GM23248 (cell line): ENCODE results near the gene FAM83F.

ENCODE experiments used
- EZH2 ChIP-seq: fragments of 200-600 bp; sonication (generic); IDR thresholded peaks from 2 replicates; pipeline ENCODE4 v1.6.1; 2018; ENCODE audit warnings: antibody characterized with exemption, mild to moderate bottlenecking; ENCODE audit not compliant: insufficient read depth, poor library complexity, severe bottlenecking
- EZH2phosphoT487 ChIP-seq: fragments of 200-600 bp; sonication (generic); IDR thresholded peaks from 2 replicates; pipeline ENCODE4 v1.6.1; 2018; ENCODE audit warnings: antibody characterized with exemption, moderate library complexity, mild to moderate bottlenecking, low read depth; ENCODE audit not compliant: insufficient read depth

GRCh38 chr22:40070701-40071100 is 75.9 kb downstream of the FAM83F start:
- TF ChIP-seq EZH2 (no peak), EZH2phosphoT487 (no peak)
